HS-27A (cell line): Measurements from ENCODE around the gene POP5.

Source experiments
- DNase-seq: peaks from one replicate; pipeline ENCODE4 v3.0.0-alpha.2; 2012; ENCODE audit warnings: low read depth, missing footprints

Gene POP5

DNA sequence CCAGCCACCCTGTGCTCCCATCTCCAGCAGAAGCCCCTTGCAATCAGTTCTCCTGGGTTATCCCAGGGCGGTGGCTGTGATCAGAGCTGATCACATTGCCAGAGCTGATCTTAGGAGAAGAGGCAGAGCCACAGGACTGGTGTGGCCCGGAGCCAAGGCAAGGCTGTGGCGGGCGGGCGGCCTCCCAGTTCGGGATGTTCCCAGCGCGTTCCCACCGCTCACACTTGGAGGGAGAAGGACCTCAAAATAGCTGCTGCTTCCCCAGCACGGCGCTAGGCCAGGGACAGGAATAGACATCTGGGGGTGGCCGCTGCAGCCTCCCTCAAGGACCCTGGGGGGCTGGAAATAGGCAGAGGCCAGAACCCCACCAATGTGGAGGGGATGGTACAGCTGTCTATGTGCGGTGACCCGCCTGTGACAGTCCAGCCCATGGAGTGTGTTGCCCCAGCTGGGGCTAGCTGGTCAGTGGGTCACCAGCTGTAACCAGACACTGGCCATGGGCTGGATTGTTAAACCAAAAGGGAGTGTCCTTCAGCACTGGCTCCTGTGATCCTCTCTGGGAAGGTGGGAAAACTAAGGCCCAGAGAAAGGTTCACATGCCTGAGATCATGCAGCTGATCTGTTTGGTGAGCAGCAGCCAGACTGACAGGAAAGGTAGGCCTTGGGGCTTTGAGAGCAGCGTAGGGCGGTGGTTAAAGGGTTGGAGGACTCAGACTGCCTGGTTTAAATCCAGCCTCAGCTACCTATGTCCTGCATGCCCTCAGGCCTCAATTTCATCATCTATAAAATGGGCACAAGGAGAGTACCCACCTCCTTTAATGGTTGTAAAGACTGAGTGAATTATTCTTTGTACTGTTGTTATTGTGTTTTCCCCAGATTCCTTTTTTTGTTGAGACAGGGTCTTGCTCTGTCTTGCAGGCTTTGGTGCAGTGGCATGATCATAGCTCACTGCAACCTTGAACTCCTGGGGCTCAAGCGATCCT is 8.0 kb upstream of the POP5 start:
- no peak for DNase-seq

DNA sequence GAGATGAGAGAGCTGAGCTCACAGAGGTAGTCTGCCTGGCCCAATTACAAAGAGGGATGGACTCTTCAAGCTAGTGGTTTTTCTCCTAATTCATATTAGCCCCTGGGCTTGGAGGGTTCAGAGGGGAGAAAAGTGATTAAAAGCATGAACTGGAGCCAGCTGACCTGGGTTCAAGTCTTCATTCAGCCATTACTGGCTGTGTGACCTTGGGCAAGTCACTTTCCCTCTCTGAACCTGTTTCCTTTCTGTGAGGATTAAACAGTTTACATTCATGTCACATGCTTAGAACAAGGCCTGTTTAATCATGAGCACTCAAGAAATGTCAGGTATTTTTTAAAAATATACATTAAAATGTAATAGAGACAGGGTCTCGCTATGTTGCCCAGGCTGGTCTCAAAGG is 7.2 kb upstream of the POP5 start:
- DNase-seq, result no peak

DNA sequence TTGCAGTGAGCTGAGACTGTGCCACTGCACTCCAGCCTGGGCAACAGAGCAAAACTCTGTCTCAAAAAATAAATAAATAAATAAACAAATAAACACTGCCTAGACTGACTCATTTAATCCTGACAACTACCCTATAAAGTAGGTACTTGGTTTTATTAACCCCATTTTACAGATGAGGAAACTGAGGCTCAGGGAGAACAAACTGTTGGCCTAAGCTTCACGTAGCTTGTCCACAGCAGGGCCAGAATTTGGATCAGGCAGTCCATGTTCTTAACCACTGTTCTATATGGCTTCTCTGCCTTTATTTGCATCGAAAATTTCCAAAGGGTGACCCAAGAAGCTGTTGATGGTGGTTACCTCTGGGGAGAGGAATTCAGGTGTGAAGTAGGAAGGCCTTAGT is 5.7 kb upstream of the POP5 start:
- no peak for DNase-seq

DNA sequence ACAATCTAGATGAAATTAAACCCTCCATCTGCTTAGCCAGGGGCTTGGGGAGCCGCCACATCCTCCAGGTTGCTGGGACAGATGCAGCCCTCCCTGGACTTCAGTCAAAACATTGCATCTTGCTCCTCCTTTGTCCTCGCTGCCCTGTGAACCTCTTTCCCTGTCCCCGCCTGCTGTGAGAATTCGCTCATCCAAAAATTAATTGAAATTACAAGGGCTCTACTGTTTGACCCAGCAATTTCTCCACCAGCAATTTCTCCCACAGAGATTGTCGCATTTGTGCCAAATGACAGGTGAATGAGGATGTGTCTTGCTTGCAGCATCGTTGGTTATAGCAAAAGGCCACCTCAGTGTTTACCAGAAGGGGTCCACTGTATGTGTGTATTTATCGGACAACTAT is 5.0 kb upstream of the POP5 start:
- DNase-seq, result no peak

DNA sequence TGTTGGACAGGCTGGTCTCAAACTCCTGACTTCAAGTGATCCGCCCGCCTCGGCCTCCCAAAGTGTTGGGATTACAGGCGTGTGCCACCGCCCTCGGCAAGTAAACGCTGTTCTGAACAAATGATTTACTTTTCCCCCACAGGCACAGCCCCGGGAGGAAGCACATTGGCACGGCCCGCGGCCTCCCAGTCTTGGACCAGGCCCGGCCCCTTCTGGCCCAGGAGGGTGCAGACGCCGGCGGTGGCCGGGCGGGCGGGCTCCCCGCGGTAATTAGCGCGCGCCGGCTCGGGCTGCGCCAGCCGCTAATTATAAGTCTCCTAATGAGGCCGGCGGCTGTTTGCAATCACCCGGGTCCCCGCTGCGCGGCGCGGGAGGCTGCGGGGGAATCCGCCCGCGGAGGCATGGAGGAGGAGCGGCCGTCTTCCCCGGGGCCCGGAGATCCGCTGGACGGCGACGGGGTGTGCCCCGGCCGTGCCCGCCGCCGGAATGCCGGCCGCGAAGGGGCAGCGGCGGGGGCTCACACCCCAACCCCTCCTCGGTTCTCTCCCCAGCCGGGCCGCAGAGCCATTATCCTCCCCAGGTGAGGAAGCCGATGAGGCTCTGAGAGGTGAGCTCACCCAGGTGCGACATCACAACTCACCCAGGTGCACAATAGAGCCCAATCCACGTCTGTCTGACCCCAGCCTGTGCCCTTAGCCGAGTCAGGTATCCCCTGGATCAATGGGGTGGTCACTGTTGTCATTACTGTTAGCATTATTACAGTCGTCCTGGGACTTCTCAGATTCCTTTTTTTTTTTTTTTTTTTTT is 3.3 kb upstream of the POP5 start:
- no peak for DNase-seq

DNA sequence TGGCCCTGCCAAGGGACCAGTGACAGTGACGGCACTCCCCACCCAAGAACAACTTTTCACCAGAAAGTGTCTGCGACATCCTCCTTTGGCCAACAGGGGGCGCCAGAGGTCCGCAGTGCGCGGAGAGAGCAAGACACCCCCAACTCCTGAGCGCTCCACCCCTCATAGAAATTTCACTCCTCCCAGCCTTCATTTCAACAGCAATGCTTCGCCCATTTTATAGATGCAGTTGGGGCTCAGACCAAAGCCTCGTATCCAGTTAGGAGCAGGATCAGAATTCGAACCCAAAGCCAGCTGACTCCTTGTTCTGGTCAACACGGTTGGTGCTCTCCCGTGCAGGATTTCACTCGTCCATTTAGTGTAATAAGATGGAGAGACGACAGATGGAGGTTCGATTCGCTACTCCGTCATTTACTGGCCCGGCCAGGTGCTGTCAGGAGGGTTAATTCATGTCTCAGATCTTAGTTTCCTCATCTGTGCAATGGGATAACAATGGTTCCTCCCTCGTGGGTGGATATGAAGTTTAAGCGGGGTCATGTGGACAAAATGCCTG is 2.4 kb upstream of the POP5 start:
- DNase-seq, result peak; percentile 24

DNA sequence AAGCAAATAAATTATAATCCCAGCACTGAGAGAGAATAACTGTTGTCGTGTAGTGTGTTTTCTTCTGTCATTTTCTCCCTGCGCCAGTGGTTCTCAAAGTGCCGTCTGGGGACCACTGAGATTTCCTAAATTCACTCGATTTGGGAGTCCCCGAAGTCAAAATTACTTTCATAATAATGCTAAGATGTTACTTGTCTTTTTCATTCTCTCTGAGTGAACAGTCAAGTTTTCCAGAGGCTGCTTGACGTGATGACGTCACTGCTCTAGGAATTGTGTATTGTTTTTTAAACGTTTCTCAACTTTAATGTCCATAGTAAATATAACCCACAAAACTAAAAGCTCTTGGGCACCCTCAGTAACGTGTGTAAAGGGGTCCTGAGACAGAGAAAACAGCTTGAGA is 796 bp upstream of the POP5 start:
- DNase-seq, result no peak

DNA sequence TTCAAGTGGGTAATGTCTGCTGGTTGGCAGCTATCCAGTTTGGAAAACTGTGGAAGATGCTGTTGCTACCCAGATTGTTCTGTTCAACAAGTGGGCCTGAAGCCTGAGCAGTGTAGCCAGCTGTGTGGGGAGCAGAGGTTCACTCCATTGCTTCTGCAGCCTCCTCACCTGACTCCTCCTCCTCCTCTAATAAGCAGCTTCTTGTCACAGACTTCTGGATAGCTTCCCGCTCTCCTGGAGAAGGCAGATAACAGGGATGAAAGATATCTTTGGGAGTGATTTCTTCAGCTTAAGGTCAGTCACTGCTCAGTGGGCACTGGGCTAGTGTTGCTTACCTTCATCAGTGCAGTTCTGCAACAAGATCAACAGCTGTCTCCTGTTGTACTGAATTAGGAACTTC is 2.0 kb downstream of the POP5 start:
- no peak for DNase-seq

DNA sequence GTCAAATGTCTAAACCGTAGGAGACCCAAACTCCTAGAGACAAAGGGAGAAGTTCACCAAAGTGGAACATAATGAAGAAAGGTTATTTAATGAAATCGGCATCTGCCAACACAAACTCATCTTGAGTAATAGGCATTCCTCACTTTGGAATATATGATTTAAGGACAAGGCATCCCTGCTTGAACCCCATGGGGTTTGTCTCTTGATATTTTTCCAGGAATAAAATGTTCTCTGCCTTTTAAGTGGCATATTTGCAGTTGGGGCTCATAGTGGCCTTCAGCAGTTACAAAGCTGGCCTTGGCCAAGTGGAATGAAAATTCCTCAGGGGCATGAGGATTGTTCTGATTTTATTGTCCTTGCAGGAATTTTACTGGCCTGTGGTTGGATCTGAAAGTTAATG is 7.1 kb downstream of the POP5 start:
- DNase-seq, result no peak

DNA sequence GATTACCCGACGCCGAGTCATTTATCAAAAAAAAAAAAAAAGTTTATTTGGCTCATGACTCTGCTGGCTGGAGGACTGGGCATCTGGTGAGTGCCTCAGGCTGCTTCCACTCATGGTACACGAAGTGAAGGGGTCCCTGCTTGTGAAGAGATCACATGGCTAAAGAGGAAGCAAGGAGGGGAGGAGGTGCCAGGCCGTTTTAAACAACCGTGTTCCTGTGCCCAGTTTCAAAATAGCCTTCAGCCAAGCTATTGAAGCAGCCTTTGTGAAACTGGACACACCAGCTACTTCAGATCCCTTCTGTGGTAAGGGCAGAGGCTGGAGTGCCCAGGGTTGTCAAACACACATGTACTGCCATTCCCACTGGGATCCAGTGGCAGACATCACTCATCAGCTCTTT is 7.6 kb downstream of the POP5 start:
- DNase-seq, result no peak

DNA sequence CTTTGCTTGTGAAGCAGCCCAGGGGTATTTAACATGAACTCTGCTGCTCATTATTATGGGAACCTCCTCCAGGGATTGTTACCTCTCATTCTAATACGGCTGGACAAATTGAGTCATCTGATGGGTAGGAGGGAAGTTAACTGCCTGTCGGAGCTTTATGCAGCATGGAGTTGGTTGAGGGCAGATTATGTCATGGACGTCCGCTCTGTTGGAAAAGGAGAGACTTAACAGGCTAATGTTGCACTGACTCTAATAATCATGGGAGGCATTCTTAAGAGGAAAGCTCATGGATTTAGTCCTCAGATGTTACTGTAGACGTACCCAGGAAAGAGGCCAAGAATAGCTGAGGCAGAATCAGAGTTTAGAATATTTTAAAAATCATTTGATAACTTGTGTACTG is 9.9 kb downstream of the POP5 start:
- DNase-seq, result no peak

DNA sequence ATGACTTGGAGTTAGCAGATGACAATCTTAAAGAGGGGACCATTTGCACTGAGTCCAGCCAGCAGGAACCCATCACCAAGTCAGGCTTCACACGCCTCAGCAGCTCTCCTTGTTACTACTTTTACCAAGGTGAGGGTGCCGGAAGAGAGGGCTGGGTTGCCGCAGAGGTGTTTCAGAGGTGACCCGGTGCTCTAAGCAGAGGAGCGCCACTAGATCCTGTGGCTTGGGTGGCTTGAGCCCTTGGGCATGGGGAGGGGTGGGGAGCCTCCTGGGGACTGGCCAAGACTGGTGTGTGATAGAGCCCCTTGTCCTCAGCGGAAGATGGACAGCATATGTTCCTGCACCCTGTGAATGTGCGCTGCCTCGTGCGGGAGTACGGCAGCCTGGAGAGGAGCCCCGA is 17.7 kb downstream of the POP5 start:
- no peak for DNase-seq

DNA sequence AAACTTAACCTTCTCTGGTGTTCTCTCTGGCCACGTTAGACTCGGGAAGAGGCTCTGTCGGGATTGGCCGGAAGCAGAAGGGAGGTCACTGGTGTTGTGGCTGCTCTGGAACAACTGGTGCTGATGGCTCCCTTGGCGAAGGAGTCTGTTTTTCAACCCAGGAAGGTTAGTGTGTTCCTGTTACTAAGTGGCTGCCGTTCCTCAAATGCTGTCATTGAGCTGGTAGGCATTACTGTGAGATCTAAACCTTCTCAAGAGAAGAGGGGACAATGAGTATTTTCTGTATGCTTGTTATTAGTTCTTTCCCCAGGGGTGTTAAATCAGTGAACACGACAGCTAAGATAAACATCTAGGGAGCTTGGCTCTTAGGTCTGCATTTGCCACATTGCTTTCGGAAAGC is 18.3 kb downstream of the POP5 start:
- DNase-seq, result no peak

DNA sequence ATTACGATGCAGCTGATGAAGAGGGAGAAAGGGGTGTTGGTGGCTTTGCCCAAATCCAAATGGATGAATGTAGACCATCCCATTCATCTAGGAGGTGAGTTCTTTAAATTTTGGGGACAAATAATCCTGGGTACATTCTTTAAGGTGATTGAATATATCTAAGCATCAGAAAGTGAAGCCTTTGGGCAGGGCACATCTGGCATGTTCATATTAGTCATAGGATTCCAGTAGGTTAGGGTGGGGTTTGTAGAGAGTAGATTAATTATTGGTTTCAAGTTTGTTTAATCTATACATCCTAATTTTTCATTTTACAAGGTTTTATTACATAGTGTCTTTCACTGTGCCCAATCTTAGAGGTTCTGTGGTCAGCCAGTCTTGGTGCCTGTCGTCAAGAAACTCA is 23.6 kb downstream of the POP5 start:
- no peak for DNase-seq

DNA sequence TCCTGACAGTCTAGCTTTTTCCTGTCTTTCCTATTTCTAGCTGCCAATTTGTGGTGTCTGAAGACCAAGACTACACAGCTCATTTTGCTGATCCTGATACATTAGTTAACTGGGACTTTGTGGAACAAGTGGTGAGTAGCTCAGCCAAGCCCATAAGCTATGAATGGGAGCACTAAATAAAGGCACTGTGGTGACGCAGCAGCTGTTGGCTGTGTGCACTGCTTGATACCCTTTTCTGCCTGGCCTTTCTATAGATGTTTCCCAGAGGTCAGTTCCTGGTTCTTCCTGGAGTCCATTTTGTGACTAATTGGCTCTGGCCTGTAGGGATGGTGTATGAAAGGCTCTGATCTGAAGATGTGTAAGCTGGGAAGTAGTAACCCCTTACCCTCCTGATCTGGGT is 26.5 kb downstream of the POP5 start:
- no peak for DNase-seq

DNA sequence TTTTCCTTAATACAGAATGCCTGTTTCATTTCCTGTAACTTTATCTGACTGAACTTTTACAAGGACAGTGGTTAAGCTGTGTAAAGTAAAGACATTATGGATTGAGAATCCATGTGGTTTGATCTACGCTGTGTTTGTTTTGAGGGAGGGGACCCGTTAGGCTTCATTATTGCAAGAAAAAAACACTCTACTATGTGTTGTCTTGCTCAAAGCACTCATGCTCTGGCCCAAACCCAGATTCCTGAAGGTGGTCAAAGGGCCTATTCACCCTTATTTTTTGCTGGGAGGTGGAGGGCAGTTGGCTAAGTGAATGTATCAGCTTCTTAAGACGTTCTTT is 35.2 kb downstream of the POP5 start:
- no peak for DNase-seq

DNA sequence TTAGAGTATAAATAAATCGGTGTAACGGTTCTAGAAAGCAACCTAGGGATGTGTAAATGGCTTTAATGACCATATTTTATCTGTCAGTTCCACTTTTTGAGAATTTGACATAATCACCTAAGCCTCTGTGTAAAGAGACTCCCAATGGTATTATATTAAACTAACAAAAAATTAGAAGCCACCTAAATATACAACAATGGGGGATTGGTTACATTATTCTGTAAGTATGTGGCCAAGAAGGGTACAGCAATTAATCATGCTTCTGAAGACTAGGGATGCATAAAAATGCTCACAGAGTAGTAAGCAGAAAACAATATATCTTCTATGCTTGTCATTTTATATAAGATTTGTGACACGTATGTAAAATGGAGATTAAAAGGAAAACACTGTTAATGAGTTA is 36.5 kb downstream of the POP5 start:
- no peak for DNase-seq

DNA sequence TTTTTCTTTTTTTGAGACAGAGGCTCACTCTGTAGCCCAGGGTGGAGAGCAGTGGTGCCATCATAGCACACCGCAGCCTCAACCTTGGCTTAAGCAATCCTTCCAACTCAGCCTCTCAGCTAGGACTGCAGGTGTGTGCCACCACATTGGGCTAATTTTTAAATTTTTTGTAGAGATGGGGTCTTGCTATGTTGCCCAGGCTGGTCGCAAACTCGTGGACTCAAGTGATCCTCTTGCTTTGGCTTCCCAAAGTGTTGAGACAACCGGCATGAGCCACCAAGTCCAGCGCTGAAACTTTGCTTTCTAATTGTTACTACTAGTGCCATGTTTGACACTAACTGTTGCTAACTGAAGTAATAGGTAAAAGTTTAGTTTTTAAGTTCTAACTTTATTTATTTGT is 39.0 kb downstream of the POP5 start:
- DNase-seq, result no peak

DNA sequence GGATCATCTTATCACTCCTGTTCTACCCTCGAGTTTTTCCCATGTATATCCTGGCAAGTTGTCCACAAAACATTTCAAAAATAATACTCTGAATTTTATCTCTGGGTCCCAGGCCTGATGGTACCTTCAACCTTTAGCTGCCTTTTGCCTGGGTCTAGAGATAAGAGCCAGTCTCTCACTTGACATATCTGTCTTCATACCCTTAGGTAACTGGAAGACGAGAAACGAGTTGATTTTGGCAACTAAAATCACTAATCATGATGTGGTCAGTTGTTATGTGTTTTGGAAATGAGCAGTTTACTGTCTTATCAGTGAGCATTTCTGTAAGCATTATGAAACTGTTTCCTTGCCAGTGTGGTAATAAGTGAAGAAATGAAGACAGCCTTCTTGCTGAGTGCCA is 40.8 kb downstream of the POP5 start:
- DNase-seq, result no peak

DNA sequence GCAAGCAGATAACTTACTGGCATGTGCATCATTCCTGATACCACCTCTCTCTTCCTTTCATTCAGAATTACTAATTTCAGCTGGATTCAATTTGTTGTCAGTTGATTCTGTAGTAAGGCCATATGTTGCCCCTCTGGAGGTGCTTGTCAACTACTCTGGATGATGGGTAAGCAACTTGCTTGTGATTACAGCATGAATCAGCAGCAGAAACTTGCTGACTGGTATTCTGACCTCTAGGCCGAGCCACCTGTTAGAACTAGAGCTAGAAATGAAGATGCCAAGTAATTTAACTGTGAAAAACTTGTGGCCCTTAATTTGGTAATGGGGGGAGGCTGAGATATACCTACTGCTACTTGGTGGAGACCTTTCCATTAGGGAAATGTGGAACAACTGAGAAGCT is 41.9 kb downstream of the POP5 start:
- DNase-seq, result no peak

DNA sequence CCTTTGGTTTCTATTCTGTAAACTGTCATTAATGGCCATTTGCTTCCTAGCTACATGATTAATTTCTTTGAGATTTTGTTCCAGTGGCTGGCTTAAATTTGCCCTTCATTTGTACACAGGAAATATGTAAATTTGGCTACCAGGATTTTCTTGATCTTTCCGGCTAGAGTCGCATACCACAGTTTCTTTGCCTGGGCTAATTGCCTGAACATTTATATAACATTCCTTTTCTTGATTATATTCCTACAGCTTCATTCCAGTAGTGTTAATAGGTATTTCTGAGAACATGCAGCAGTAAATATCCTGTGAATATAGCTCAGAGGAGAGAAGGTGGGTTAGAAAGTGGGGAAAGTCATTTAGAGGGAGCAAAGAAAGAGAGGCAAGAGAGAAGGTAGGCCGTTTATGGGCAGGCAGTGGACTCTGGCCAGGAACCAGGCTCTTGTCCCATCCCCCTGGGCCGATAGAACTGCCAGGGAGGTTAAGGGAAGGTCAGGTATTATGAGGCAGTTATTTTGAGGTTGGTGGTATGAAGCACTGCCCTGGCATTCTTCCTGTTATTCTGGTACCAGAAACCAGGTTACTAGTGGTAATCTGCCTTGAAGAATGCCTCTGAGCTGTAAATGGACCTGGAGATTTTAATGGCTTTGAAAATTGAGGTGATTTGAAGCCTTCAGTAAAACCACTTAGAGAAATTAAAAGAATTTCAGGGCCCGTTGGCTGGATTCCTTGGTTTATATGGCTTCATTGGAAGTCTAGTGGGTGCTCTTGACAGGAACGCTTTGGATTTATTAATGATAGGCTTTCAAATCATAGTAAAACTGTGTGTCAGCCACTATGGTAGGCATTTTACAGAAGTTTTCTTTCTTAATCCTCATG is 42.7 kb downstream of the POP5 start:
- DNase-seq, result no peak

DNA sequence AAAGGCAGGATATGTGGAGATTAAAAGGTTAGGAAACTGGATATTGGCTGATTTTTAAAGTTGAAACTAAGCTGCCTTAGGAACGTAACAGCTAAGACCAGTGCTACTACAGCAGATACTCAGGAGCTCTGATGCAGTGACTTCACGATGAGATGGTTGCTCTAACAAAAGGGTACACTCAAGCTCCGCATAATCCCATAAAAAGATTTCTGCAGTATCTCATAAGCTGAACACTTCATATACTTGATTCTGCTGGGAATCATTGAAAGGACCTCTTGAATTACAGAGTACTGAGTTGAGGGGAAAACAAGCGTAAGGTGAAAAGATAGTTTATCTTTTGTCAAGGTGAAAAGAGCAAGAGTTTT is 43.4 kb downstream of the POP5 start:
- DNase-seq, result no peak
